Measurements from ENCODE around the gene CCDC107.

CCDC107 gene

GRCh38 chr9:35688558-35689541 is 30.8 kb downstream of the CCDC107 start:
- DNase-seq = no peak
- TF ChIP-seq POLR2A (IDR thresholded peaks at IDR 0.05; ENCODE audit: low read length) = no peak
- no peak for TF ChIP-seq GATA1 (IDR thresholded peaks at IDR 0.05; ENCODE audit: low read depth, low read length)

- DNase-seq = no peak
- TF ChIP-seq GATA1 (IDR thresholded peaks at IDR 0.05; ENCODE audit: low read depth, low read length) (no peak), POLR2A (IDR thresholded peaks at IDR 0.05; ENCODE audit: low read length) (no peak)
Observed at GRCh38 chr9:35689542-35690293, 31.6 kb downstream of the CCDC107 start, which contains the start of gene TPM2. Gene TPM2, minus strand, starts transcription at chr9:35689925. Its CDS starts 108 bp downstream, at chr9:35689817.

- DNase-seq = no peak
- TF ChIP-seq POLR2A (IDR thresholded peaks at IDR 0.05; ENCODE audit: low read length) (no peak), GATA1 (IDR thresholded peaks at IDR 0.05; ENCODE audit: low read depth, low read length) (no peak)
Observed at GRCh38 chr9:35690294-35690613, 32.2 kb downstream of the CCDC107 start.

DNA sequence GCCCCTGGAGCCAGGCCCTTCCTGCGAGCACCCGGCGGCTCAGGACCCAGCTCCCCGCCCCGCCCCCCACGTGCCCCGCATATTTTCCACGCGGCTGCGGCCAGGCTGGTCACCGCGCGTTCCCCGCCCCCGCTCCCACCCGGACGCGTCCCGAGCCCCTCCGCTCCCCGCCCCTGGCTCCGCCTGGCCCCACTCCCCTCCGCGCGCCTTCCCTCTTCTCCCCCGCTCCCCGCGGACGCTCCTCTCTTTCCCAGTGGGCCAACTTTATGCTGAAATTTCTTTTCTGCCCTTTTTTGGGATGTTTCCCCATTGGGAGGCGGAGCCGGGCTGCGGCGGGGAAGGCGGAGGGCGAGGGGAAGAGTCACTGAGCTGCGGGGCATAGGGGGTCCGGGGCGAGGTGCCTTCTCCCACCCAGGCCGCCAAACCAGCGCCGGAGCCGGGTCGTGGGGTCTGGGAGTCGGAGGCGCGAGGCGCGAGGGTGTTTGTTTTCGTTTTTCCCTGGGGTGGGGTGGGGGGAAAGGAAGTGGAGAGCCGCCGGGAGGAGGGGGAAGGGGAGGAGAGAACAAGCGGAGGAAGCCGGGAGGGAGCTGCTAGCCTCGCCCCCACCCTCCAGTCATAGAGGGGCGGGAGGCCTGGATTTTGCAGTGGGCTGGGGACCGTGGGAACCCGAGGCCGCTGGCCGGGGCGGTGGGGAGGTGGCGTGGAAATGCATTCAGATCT is 32.7 kb downstream of the CCDC107 start:
- no peak for TF ChIP-seq POLR2A (IDR thresholded peaks at IDR 0.05; ENCODE audit: low read length)
- DNase-seq = peak; percentile 14 to 39

DNA sequence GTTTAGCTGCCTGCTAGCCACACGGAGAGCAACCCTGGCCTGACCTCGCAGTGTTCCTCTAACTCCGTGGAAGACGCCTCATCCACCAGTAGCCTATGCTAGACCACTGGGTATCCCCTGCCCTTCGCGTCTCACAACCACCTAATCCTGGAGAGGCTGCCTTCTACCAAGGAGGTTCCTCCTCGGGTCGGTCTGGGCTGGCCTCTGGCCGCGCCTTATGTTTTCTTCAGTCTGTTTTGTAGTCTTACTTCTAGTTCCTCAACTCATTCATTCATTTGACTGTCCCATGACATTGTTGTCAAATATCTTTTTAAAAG is 33.2 kb downstream of the CCDC107 start:
- DNase-seq = no peak
- TF ChIP-seq POLR2A (IDR thresholded peaks at IDR 0.05; ENCODE audit: low read length) = no peak
- no peak for TF ChIP-seq GATA1 (IDR thresholded peaks at IDR 0.05; ENCODE audit: low read depth, low read length)

GRCh38 chr9:35691757-35692301 is 33.7 kb downstream of the CCDC107 start:
- no peak for DNase-seq
- TF ChIP-seq GATA1 (IDR thresholded peaks at IDR 0.05; ENCODE audit: low read depth, low read length) = no peak
- no peak for TF ChIP-seq POLR2A (IDR thresholded peaks at IDR 0.05; ENCODE audit: low read length)

DNA sequence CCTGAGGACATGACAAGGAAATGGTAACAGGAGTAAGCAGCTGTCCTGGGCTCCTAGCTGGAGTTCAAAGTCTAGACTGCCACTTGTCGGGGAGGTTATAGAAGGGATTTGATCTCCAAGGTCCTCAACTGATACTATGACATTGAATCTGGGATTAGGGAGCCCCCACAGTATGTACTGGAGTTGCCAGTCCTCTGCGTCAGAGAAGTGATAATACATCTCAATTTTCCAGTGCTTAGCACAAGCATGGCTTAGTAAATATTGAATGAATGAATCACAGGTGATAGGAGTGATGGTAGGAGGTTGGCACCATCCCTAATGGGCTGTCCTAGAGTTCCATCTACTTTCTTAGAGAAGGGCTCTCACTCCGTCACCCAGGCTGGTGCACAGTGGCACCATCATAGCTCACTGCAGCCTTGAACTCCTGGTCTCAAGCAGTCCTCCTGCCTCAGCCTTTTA is 37.9 kb downstream of the CCDC107 start:
- TF ChIP-seq POLR2A (IDR thresholded peaks at IDR 0.05; ENCODE audit: low read length) = no peak
- TF ChIP-seq GATA1 (IDR thresholded peaks at IDR 0.05; ENCODE audit: low read depth, low read length) = no peak
- DNase-seq = no peak

- DNase-seq = peak; percentile 64 to 76
- no peak for TF ChIP-seq POLR2A (IDR thresholded peaks at IDR 0.05; ENCODE audit: low read length)
- no peak for TF ChIP-seq GATA1 (IDR thresholded peaks at IDR 0.05; ENCODE audit: low read depth, low read length)
Observed at GRCh38 chr9:35696520-35697215, 38.6 kb downstream of the CCDC107 start.

- no peak for DNase-seq
- no peak for TF ChIP-seq POLR2A (IDR thresholded peaks at IDR 0.05; ENCODE audit: low read length)
- TF ChIP-seq GATA1 (IDR thresholded peaks at IDR 0.05; ENCODE audit: low read depth, low read length) = no peak
Observed at GRCh38 chr9:35697486-35697885, 39.4 kb downstream of the CCDC107 start.

DNA sequence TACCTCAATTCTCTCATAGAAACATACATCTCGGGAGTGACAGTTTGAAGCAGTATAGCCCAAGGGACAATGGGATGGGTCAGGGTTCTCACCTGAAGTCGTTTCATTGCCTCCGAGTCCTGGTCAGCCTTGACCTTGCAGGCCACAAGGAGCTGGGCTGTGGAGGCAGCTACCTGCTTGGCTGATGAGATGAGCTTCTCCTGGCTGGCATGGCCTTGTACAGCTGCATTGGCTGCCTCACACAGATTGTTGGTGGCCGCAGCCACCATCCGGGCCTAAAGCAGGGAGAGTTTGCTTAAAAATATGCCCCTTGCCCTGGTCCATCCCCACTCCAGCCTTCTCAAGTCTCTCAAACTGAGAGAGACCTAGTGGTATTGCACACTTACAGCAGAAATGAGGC is 40.1 kb downstream of the CCDC107 start:
- TF ChIP-seq GATA1 (IDR thresholded peaks at IDR 0.05; ENCODE audit: low read depth, low read length) (no peak), POLR2A (IDR thresholded peaks at IDR 0.05; ENCODE audit: low read length) (no peak)

DNA sequence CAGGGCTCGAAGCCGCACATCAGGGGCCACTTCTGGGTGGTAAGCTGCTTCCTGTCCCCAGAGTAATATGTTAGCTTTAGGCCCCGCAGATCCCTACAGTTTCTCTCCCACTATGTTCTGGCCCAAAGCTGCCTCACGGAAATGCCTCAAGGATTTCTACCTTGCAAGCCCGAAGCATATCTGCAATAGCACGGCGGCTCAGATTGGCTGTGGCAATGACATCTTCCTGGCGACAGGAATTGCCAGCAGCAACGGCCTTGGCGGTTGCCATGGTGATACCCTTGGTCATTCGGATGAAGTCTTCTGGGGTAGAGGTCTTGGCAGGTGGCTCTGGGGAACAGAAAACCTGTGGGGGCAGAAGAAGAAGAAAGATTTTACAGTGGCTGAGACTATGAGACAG is 41.9 kb downstream of the CCDC107 start:
- DNase-seq = no peak
- TF ChIP-seq GATA1 (IDR thresholded peaks at IDR 0.05; ENCODE audit: low read depth, low read length) (no peak), POLR2A (IDR thresholded peaks at IDR 0.05; ENCODE audit: low read length) (no peak)

More for the DNA sequence above, 40.1 kb downstream of the CCDC107 start:
- DNase-seq = no peak

DNA sequence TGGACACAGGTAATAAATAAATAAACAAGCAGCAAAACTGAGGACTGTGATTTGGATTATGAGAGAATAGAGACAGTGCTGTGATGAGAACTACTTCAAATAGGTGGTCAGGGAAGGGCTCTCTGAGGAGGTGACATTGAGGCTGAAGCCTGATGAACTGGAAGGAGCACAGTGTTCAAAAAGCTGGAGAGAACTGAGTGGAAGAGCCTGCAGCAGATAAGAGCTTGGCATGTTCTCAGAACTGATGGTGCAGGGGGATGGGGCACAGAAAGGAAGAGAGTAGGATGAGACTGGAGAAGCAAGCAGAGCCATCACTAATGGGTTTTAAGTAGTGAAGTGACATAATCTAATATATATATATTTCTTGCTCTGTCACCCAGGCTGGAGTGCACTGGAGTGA is 42.9 kb downstream of the CCDC107 start:
- no peak for DNase-seq

DNA sequence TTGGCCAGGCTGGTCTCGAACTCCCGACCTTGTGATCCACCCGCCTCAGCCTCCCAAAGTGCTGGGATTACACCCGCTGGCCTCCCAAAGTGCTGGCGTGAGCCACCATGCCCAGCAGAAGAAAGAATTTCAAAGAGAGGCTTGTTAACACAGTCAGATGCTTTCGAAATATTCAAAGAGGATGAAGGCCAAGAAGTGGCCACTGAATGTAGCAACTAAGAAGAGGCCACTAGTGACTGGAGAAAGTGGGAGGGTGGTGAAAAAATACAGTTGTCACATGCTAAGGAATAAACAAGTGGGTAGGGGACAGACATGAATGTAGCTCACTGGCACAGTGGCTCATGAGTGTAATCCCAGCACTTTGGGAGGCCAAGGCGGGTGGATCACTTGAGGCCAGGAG is 44.6 kb downstream of the CCDC107 start:
- DNase-seq = no peak
- no peak for TF ChIP-seq POLR2A (IDR thresholded peaks at IDR 0.05; ENCODE audit: low read length)
- TF ChIP-seq GATA1 (IDR thresholded peaks at IDR 0.05; ENCODE audit: low read depth, low read length) = no peak

More for the DNA sequence above, 42.9 kb downstream of the CCDC107 start:
- TF ChIP-seq POLR2A (IDR thresholded peaks at IDR 0.05; ENCODE audit: low read length) = no peak
- no peak for TF ChIP-seq GATA1 (IDR thresholded peaks at IDR 0.05; ENCODE audit: low read depth, low read length)
